Karpas-422 (cell line): Measurements from ENCODE around the gene DGKQ. TPM values are rescaled to one million over a fixed set of nuclear protein-coding genes. Genes with fewer than 3 reads are reported as not detected.
"Not testable (repeated sequence)": the region's sequence is repeated elsewhere in the genome, so short reads cannot be mapped to it uniquely, and the experiment has no call there.

Experiments
- DNase-seq: peaks from one replicate; pipeline ENCODE4 v3.0.0-alpha.2; 2015
- H2AFZ ChIP-seq: fragments of 200-600 bp; sonication (generic); 2 replicates; pipeline ENCODE4 v1.6.1; 2014; ENCODE audit warnings: antibody characterized with exemption, low read length, mixed read lengths
- H3K27ac ChIP-seq: fragments of 200-600 bp; sonication (generic); 2 replicates; pipeline ENCODE4 v1.5.1; 2014; ENCODE audit warnings: mild to moderate bottlenecking, low read length, moderate library complexity
- H3K27me3 ChIP-seq: fragments of 200-600 bp; sonication (generic); 2 replicates; pipeline ENCODE4 v1.6.1; 2014; ENCODE audit warnings: low read length, mixed read lengths
- H3K36me3 ChIP-seq: fragments of 200-600 bp; sonication (generic); 2 replicates; pipeline ENCODE4 v1.6.1; 2014; ENCODE audit warnings: low read length, mixed read lengths; ENCODE audit not compliant: insufficient read depth
- H3K4me1 ChIP-seq: fragments of 200-600 bp; sonication (generic); 2 replicates; pipeline ENCODE4 v1.6.1; 2014; ENCODE audit warnings: mild to moderate bottlenecking, low read length, mixed read lengths
- H3K4me2 ChIP-seq: fragments of 200-600 bp; sonication (generic); 2 replicates; pipeline ENCODE4 v1.6.1; 2014; ENCODE audit warnings: low read length, low read depth, mild to moderate bottlenecking; ENCODE audit not compliant: poor library complexity, severe bottlenecking
- H3K4me3 ChIP-seq: fragments of 200-600 bp; sonication (generic); 2 replicates; pipeline ENCODE4 v1.5.1; 2014; ENCODE audit warnings: mild to moderate bottlenecking, antibody characterized with exemption, low read length, mixed read lengths
- H3K79me2 ChIP-seq: fragments of 200-600 bp; sonication (generic); 2 replicates; pipeline ENCODE4 v1.6.1; 2014; ENCODE audit warnings: mild to moderate bottlenecking, low read length, mixed read lengths
- H3K9ac ChIP-seq: fragments of 200-600 bp; sonication (generic); 2 replicates; pipeline ENCODE4 v1.6.0; 2014; ENCODE audit warnings: low read length
- H3K9me2 ChIP-seq: fragments of 200-600 bp; sonication (generic), shearing (Covaris generic); replicated peaks from 2 replicates; pipeline ENCODE4 v1.6.0; 2014; ENCODE audit warnings: mild to moderate bottlenecking, low read length, moderate library complexity; ENCODE audit not compliant: insufficient read depth
- H3K9me3 ChIP-seq: fragments of 300-700, 200-600 bp; sonication (generic); 2 replicates; pipeline ENCODE4 v1.6.1; 2014; ENCODE audit warnings: low read length, mixed read lengths
- H4K20me1 ChIP-seq: fragments of 200-600 bp; sonication (generic); 2 replicates; pipeline ENCODE4 v1.6.1; 2014; ENCODE audit warnings: mild to moderate bottlenecking, antibody characterized with exemption, low read length, low read depth; ENCODE audit not compliant: insufficient read depth
- total RNA-seq: library from RNA; depleted of rRNA; stranded (reverse); fragments of >200 nt; shearing (Covaris generic); gene quantifications from 2 replicates; pipeline ENCODE4 v1.2.3, GENCODE V29; 2014; ENCODE audit warnings: low replicate concordance

The DGKQ gene
- total RNA-seq, 1 experiment from 2014 or later, result 5.8 TPM

GRCh38 chr4:932713-933070 is 40.7 kb downstream of the DGKQ start:
- H3K4me3 ChIP-seq, result peak overlapping the region; percentile 75
- H3K4me2 ChIP-seq, result peak overlapping the region; percentile 90
- H2AFZ ChIP-seq, result peak overlapping the region; percentile 56; the same call in 1 of the 2 replicates
- H3K9me2 ChIP-seq, result no peaks in the 10 kb centered on the region
- H3K27me3 ChIP-seq, result no peaks in the 10 kb centered on the region
- H3K9me3 ChIP-seq, result no peaks in the 10 kb centered on the region
- H3K27ac ChIP-seq, result no peak overlapping the region
- peaks cover 43% of the 10 kb centered on the region for H3K79me2 ChIP-seq
- H4K20me1 ChIP-seq, result peaks cover 31% of the 10 kb centered on the region
- peak overlapping the region; percentile 97 for H3K9ac ChIP-seq
- H3K4me1 ChIP-seq, result peaks cover 49% of the 10 kb centered on the region
- no peak for DNase-seq
- H3K36me3 ChIP-seq, result no peaks in the 10 kb centered on the region

GRCh38 chr4:931960-932712 is 41.2 kb downstream of the DGKQ start, which contains the start of the genes GAK and TMEM175:
GAK (minus strand) TSS chr4:932316; CDS start chr4:932187, 129 bp downstream.
TMEM175 (plus strand) TSS chr4:932460; CDS start chr4:947740, 15,280 bp downstream.
- peak within 1 kb of the TSS; percentile 59; the same call in 1 of the 2 replicates for H2AFZ ChIP-seq
- peaks cover 45% of the 10 kb centered on the region for H3K79me2 ChIP-seq
- H3K4me2 ChIP-seq, result peak within 1 kb of the TSS; percentile 90
- H3K9ac ChIP-seq, result peak within 1 kb of the TSS; percentile 97
- H3K27ac ChIP-seq, result peak within 1 kb of the TSS; percentile 53; the same call in 1 of the 2 replicates
- H3K4me1 ChIP-seq, result peaks cover 49% of the 10 kb centered on the region
- peak; percentile 98 for DNase-seq
- no peaks in the 10 kb centered on the region for H3K27me3 ChIP-seq
- H4K20me1 ChIP-seq, result peaks cover 32% of the 10 kb centered on the region
- no peaks in the 10 kb centered on the region for H3K9me2 ChIP-seq
- H3K9me3 ChIP-seq, result no peaks in the 10 kb centered on the region
- H3K36me3 ChIP-seq, result no peaks in the 10 kb centered on the region
- peak within 1 kb of the TSS; percentile 75 for H3K4me3 ChIP-seq

- Histone ChIP-seq H3K9me3 (no peaks in the 10 kb centered on the region), H3K9ac (peak overlapping the region; percentile 97), H3K4me2 (peak overlapping the region; percentile 90), H3K27me3 (no peaks in the 10 kb centered on the region), H3K9me2 (no peaks in the 10 kb centered on the region), H3K27ac (peak overlapping the region; percentile 53; the same call in 1 of the 2 replicates), H2AFZ (peak overlapping the region; percentile 59; the same call in 1 of the 2 replicates), H3K4me1 (peaks cover 42% of the 10 kb centered on the region), H3K36me3 (no peaks in the 10 kb centered on the region), H3K4me3 (peak overlapping the region; percentile 75), H4K20me1 (peaks cover 33% of the 10 kb centered on the region), H3K79me2 (peaks cover 47% of the 10 kb centered on the region)
- no peak for DNase-seq
Measured at GRCh38 chr4:931194-931959, 42.0 kb downstream of the DGKQ start.

GRCh38 chr4:930827-931193 is 42.6 kb downstream of the DGKQ start:
- peak overlapping the region; percentile 97 for H3K9ac ChIP-seq
- H3K4me2 ChIP-seq, result peak overlapping the region; percentile 90
- H3K27ac ChIP-seq, result 0 out of 2 replicates have a peak overlapping the region, but pooled peaks have one; percentile 2
- no peaks in the 10 kb centered on the region for H3K27me3 ChIP-seq
- H2AFZ ChIP-seq, result no peak overlapping the region
- H3K79me2 ChIP-seq, result peaks cover 53% of the 10 kb centered on the region
- H3K4me3 ChIP-seq, result peak overlapping the region; percentile 75
- H3K9me3 ChIP-seq, result no peaks in the 10 kb centered on the region
- no peaks in the 10 kb centered on the region for H3K36me3 ChIP-seq
- peaks cover 39% of the 10 kb centered on the region for H4K20me1 ChIP-seq
- H3K9me2 ChIP-seq, result no peaks in the 10 kb centered on the region
- H3K4me1 ChIP-seq, result peaks cover 37% of the 10 kb centered on the region
- DNase-seq, result no peak

GRCh38 chr4:930028-930551 is 43.3 kb downstream of the DGKQ start:
- Histone ChIP-seq H3K79me2 (peaks cover 60% of the 10 kb centered on the region), H3K4me1 (peaks cover 36% of the 10 kb centered on the region), H3K27ac (peak overlapping the region; percentile 32; the same call in 1 of the 2 replicates), H3K9me2 (no peaks in the 10 kb centered on the region), H4K20me1 (peaks cover 44% of the 10 kb centered on the region), H3K27me3 (no peaks in the 10 kb centered on the region), H3K36me3 (no peaks in the 10 kb centered on the region), H3K4me2 (peak overlapping the region; percentile 90), H3K9ac (peak overlapping the region; percentile 97), H2AFZ (no peak overlapping the region), H3K4me3 (peak overlapping the region; percentile 75), H3K9me3 (no peaks in the 10 kb centered on the region)
- DNase-seq, result no peak

GRCh38 chr4:929096-929765 is 44.1 kb downstream of the DGKQ start:
- H2AFZ ChIP-seq, result no peak overlapping the region
- peak overlapping the region; percentile 90 for H3K4me2 ChIP-seq
- peaks cover 37% of the 10 kb centered on the region for H3K4me1 ChIP-seq
- H3K79me2 ChIP-seq, result peaks cover 68% of the 10 kb centered on the region
- H4K20me1 ChIP-seq, result peaks cover 44% of the 10 kb centered on the region
- no peak overlapping the region for H3K27ac ChIP-seq
- DNase-seq, result no peak
- H3K27me3 ChIP-seq, result no peaks in the 10 kb centered on the region
- H3K9me2 ChIP-seq, result no peaks in the 10 kb centered on the region
- H3K9me3 ChIP-seq, result no peaks in the 10 kb centered on the region
- no peak overlapping the region for H3K9ac ChIP-seq
- no peak overlapping the region for H3K4me3 ChIP-seq
- H3K36me3 ChIP-seq, result no peaks in the 10 kb centered on the region

GRCh38 chr4:927566-927965 is 45.8 kb downstream of the DGKQ start:
- H2AFZ ChIP-seq, H3K4me3 ChIP-seq, H3K9me3 ChIP-seq, H3K9ac ChIP-seq, H3K9me2 ChIP-seq, H3K36me3 ChIP-seq, DNase-seq, H3K27ac ChIP-seq, H3K27me3 ChIP-seq, H3K4me2 ChIP-seq: not testable (repeated sequence)
- peaks cover 46% of the 10 kb centered on the region for H3K4me1 ChIP-seq
- peaks cover 85% of the 10 kb centered on the region for H3K79me2 ChIP-seq
- peaks cover 44% of the 10 kb centered on the region for H4K20me1 ChIP-seq
